Measurements from ENCODE around the gene ALMS1.
"Not testable (repeated sequence)": the region's sequence is repeated elsewhere in the genome, so short reads cannot be mapped to it uniquely, and the experiment has no call there.

The ALMS1 gene

GRCh38 chr2:73504850-73505249, 119.2 kb downstream of the ALMS1 start:
- not testable (repeated sequence) for DNase-seq

- not testable (repeated sequence) for DNase-seq
Measured at GRCh38 chr2:73510470-73510869, 124.8 kb downstream of the ALMS1 start.

DNA sequence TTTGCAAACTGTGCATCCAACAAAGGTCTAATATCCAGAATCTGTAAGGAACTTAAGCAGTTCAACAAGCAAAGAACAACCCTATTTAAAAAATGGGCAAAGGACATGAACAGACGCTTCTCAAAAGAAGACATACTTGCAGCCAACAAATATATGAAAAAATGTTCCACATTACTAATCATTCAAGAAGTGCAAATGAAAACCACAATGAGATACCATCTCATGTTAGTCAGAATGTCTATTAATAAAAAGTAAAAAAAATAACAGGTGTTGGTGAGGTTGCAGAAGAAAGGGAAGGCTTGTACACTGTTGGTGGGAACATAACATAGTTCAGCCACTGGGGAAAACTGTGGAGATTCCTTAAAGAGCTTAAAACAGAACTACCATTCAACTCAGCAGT, 130.4 kb downstream of the ALMS1 start:
- no peak for DNase-seq

- no peak for DNase-seq
Measured at GRCh38 chr2:73528688-73529087, 143.1 kb downstream of the ALMS1 start.

- DNase-seq, result not testable (repeated sequence)
Measured at GRCh38 chr2:73530773-73531172, 145.1 kb downstream of the ALMS1 start.

GRCh38 chr2:73532381-73532780, 146.7 kb downstream of the ALMS1 start:
- DNase-seq, result no peak

DNA sequence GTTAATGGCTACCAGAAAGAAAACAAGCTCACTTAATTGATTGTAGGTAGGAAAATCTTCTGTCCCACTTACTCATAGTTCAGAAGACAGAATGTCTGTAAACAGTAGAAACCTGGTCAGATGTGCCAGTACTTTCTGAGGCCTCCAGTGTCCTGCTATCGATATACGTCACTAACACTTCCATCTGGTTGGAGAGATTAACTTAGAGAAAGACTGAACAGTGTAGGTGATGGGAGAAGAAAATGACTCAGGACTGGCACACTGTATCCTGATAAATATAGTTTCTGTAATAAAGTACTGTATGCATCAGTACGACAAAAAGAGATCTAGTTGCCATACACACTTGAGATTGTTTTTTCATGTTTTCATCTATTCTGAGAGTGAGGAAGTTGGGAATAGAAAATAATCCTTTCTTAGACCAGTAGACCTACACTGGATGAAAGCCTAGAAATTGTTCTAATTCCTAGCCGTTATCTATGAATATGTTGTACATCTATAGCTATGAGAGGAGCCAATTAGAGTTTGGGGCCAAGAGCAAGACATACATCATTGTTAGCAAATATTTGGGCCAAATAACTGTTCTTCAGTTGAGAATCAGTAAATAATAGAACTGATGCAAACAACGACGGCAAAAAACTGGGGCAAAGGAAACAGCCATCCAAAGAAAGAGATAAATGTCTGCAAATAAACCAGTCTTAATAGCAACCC, 150.7 kb downstream of the ALMS1 start:
- no peak for DNase-seq

DNA sequence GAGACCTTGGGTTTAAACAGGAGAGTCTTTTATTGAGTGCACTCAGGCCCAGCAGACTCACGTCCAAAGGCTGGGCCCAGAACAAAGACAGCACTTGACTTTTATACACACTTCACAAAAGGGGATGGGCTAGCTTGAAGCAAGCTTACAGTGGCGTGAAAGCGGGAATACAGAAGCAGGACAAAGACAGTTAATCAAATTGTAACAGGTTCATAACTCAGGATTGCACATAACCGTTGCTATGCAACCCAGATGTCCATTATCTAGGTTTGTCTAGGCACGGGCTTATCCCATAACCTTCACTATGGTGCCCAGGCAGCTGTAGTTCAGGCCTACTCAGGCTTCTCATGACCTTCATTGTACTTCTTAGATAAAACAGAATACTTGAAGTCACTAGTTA, 175.2 kb downstream of the ALMS1 start:
- DNase-seq, result not testable (repeated sequence)

DNA sequence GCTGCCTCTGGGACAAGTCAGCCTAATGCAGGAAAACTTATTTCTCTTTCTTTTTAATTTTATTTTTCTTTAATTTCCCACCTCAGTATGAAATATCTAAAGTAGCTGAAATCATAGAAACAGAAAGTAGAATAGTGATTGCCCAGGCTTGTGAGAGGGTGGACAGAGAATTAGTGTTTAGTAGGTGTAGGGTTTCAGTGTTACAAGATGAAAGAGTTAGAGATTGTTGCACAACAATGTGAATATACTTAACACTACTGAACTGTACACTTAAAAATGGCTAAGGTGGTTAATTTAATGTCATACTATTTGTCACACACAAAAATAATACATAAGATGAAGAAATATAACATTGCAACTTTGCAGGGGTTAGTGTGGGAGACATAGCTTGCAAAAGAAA, 175.8 kb downstream of the ALMS1 start:
- no peak for DNase-seq

- DNase-seq, result no peak
Measured at GRCh38 chr2:73564986-73565385, 179.3 kb downstream of the ALMS1 start.

- no peak for DNase-seq
Measured at GRCh38 chr2:73566288-73566878, 180.7 kb downstream of the ALMS1 start.

GRCh38 chr2:73575261-73575660, 189.6 kb downstream of the ALMS1 start:
- DNase-seq, result no peak

GRCh38 chr2:73582364-73582763, 196.7 kb downstream of the ALMS1 start:
- no peak for DNase-seq

- no peak for DNase-seq
Measured at GRCh38 chr2:73588177-73588576, 202.5 kb downstream of the ALMS1 start.

DNA sequence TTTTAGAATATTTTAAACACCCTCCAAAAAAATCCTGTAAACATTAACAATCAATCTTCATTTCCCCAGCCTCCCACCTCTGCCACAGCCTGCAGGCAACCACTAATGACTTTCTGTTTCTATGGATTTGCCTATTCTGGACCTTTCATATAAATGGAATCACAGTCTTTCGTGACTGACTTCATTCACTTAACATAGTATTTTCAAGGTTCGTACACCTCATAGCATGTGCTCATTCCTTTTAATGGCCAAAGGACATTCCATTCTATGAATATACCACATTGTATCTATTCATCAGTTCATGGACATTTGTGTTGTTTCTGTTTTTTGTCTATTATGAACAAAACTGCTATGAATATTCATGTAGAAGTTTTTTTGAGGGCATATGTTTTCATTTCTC, 208.0 kb downstream of the ALMS1 start:
- DNase-seq, result no peak

DNA sequence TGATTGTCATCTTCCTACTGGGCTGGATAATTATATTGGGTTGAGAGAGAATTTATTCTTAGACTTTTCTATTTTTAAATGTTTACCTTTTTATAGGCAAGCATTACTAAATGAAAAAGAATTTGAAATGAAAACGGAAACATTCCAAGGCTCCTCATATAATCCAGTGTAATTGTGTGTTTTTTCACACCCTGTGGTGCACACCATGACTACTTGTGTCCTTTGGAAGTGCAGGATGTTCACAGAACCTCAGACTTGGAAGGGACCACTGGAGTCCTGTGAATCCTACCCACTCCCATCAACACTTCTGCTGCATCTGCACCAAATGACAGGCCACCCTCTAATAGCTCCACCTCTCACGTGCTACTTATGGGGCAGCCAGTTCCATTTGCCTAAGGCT, 208.6 kb downstream of the ALMS1 start:
- DNase-seq, result no peak

- no peak for DNase-seq
Measured at GRCh38 chr2:73601780-73602179, 216.1 kb downstream of the ALMS1 start.

- peak in 1 of 2 experiments; percentile 24 for DNase-seq
Measured at GRCh38 chr2:73603099-73603588, 217.5 kb downstream of the ALMS1 start.

GRCh38 chr2:73604589-73604988, 219.0 kb downstream of the ALMS1 start:
- not testable (repeated sequence) for DNase-seq

DNA sequence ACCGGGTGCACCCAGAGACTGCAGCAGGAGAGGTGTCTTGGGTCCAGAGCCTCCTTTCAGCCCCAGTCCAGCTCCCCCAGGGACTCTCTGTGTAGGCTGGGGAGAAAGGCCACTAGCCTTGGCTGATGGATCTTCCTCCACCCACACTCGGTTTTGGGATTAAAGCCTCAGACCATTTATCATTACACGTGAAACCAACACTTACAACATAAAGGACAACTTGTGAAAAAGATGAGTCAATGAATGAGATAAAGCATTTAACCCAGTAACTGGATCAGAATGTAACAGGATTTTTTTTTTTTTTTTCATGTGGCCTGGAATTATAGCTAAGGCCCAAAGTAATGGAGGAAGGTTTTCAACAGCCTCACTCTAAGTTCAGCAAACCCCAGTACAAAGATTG, 224.5 kb downstream of the ALMS1 start:
- no peak for DNase-seq

- no peak for DNase-seq
Measured at GRCh38 chr2:73611193-73611592, 225.6 kb downstream of the ALMS1 start.

GRCh38 chr2:73611867-73612266, 226.2 kb downstream of the ALMS1 start:
- no peak for DNase-seq

- DNase-seq, result peak in 1 of 2 experiments; percentile 20
Measured at GRCh38 chr2:73614105-73614504, 228.5 kb downstream of the ALMS1 start.

DNA sequence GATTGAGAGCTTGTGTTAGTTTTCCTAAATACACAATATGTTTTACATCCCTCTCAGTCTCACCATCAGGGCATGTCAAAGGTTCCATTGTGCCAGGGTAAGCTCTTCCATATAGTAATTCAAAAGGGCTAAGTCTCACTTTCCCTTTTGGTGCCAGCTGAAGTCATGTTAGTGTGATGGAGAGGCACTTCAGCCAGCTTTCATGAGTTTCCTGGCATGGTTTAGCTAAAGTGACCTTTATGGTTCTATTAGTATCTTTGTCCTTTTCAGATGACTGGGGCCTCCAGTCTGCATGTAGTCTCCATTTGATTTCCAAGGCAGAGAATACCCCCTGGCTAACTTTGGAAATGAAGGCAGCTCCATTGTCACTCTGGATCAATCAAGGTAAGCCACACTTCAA, 229.4 kb downstream of the ALMS1 start:
- no peak for DNase-seq

DNA sequence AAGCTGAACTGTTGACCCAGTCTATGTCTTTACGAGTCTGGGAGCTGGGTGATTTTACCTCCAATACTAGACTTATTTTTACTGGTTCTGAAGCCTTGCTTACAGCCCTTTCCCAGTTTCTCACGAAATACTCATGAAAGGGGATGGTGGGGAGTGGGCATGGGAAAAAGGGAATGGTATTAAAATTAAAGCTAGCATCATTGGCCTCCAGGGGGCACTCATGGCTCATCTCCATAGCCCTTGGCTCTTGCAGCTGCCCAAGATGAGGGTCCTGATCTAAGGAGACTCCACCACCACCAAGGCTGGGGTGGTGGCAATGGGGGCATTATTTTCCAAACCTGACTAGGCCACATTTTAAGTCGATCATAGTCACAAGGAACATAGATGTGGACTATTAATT, 234.3 kb downstream of the ALMS1 start:
- DNase-seq, result not testable (repeated sequence)
